MM.1S (cell line): ENCODE data around the gene CR2.
"Not testable (repeated sequence)": the region's sequence is repeated elsewhere in the genome, so short reads cannot be mapped to it uniquely, and the experiment has no call there.

Experiments used
- DNase-seq: peaks from one replicate; pipeline ENCODE4 v3.0.0-alpha.2; 2015
- H2AFZ ChIP-seq: fragments of 300-600 bp; sonication (generic); 2 replicates; pipeline ENCODE4 v1.6.0; 2016; ENCODE audit warnings: antibody characterized with exemption, low read length
- H3F3A ChIP-seq: fragments of 300-600 bp; sonication (generic); 2 replicates; pipeline ENCODE4 v1.6.1; 2016; ENCODE audit warnings: mild to moderate bottlenecking, antibody characterized with exemption, low read length, moderate library complexity, mixed read lengths; ENCODE audit not compliant: insufficient read depth
- H3K27ac ChIP-seq: fragments of 300-600 bp; sonication (generic); 2 replicates; pipeline ENCODE4 v1.5.1; 2016; ENCODE audit warnings: mild to moderate bottlenecking, low read length
- H3K27me3 ChIP-seq: fragments of 300-600 bp; sonication (generic); replicated peaks from 2 replicates; pipeline ENCODE4 v1.6.0; 2016; ENCODE audit warnings: low read length; ENCODE audit not compliant: insufficient read depth
- H3K36me3 ChIP-seq: fragments of 300-600 bp; sonication (generic); replicated peaks from 2 replicates; pipeline ENCODE4 v1.6.1; 2016; ENCODE audit warnings: mild to moderate bottlenecking, low read length, mixed read lengths; ENCODE audit not compliant: insufficient read depth
- H3K4me1 ChIP-seq: fragments of 300-600 bp; sonication (generic); 2 replicates; pipeline ENCODE4 v1.6.1; 2016; ENCODE audit warnings: low read length, mixed read lengths
- H3K4me2 ChIP-seq: fragments of 300-600 bp; sonication (generic); 2 replicates; pipeline ENCODE4 v1.6.0; 2016; ENCODE audit warnings: low read depth, low read length
- H3K4me3 ChIP-seq: fragments of 300-600 bp; sonication (generic); 2 replicates; pipeline ENCODE4 v1.5.1; 2016; ENCODE audit warnings: low read length, mixed read lengths
- H3K79me2 ChIP-seq: fragments of 300-600 bp; sonication (generic); 2 replicates; pipeline ENCODE4 v1.6.1; 2016; ENCODE audit warnings: mixed run types, low read length, mixed read lengths
- H3K9ac ChIP-seq: fragments of 300-600 bp; sonication (generic); 2 replicates; pipeline ENCODE4 v1.6.1; 2016; ENCODE audit warnings: low read length, mixed read lengths
- H3K9me2 ChIP-seq: fragments of 300-600 bp; sonication (generic); replicated peaks from 2 replicates; pipeline ENCODE4 v1.6.1; 2016; ENCODE audit warnings: mild to moderate bottlenecking, low read length, mixed read lengths; ENCODE audit not compliant: insufficient read depth
- H3K9me3 ChIP-seq: fragments of 300-600 bp; sonication (generic); replicated peaks from 2 replicates; pipeline ENCODE4 v1.6.1; 2016; ENCODE audit warnings: mild to moderate bottlenecking, low read length, mixed read lengths; ENCODE audit not compliant: insufficient read depth
- H4K20me1 ChIP-seq: fragments of 300-600 bp; sonication (generic); 2 replicates; pipeline ENCODE4 v1.6.1; 2016; ENCODE audit warnings: mild to moderate bottlenecking, low read length, moderate library complexity, mixed read lengths; ENCODE audit not compliant: insufficient read depth
- EZH2 ChIP-seq: fragments of 300-600 bp; sonication (generic); optimal IDR thresholded peaks from 2 replicates; pipeline ENCODE3; 2017; ENCODE audit warnings: low read depth, mild to moderate bottlenecking, antibody characterized with exemption, low read length, mixed read lengths
- EZH2phosphoT487 ChIP-seq: fragments of 300-600 bp; sonication (generic); IDR thresholded peaks from 2 replicates; pipeline ENCODE4 v1.6.1; 2018; ENCODE audit warnings: antibody characterized with exemption, low read length
- TF ChIP-seq, protein P1 (sequence below): fragments of 300-600 bp; sonication (generic); IDR thresholded peaks from 2 replicates; pipeline ENCODE4 v1.5.1; 2016; ENCODE audit warnings: antibody characterized with exemption, low read length, mixed read lengths

The CR2 gene

DNA sequence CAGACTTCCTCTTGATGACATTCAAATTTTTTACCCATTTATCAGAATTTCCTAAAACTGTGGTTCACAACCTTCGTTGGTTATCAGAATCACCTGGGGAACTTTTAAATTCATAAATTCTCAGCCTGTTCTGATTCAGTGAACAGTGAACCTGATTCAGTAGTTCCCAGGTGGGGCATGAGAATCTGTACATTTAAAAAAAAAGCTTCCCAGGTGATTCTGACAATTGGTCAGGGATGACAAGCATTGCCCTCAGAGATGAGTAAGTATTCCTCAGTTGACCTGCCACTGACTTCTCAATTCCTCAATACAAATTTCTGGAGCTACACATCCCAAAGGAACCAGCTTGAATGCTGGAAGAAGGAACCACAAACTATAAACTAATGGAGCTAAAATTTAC is 23.5 kb upstream of the CR2 start:
- H3K9ac ChIP-seq, result no peak overlapping the region
- no peak for DNase-seq
- TF ChIP-seq EZH2phosphoT487 (no peak), EZH2 (no peak)
- TF ChIP-seq, protein P1, sequence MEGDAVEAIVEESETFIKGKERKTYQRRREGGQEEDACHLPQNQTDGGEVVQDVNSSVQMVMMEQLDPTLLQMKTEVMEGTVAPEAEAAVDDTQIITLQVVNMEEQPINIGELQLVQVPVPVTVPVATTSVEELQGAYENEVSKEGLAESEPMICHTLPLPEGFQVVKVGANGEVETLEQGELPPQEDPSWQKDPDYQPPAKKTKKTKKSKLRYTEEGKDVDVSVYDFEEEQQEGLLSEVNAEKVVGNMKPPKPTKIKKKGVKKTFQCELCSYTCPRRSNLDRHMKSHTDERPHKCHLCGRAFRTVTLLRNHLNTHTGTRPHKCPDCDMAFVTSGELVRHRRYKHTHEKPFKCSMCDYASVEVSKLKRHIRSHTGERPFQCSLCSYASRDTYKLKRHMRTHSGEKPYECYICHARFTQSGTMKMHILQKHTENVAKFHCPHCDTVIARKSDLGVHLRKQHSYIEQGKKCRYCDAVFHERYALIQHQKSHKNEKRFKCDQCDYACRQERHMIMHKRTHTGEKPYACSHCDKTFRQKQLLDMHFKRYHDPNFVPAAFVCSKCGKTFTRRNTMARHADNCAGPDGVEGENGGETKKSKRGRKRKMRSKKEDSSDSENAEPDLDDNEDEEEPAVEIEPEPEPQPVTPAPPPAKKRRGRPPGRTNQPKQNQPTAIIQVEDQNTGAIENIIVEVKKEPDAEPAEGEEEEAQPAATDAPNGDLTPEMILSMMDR, result no peak
- no peaks in the 10 kb centered on the region for H3K9me2 ChIP-seq
- H4K20me1 ChIP-seq, result no peaks in the 10 kb centered on the region
- no peak overlapping the region for H3K4me2 ChIP-seq
- no peak overlapping the region for H3K4me3 ChIP-seq
- no peaks in the 10 kb centered on the region for H3K27me3 ChIP-seq
- no peak overlapping the region for H2AFZ ChIP-seq
- no peak overlapping the region for H3K27ac ChIP-seq
- H3K4me1 ChIP-seq, result no peaks in the 10 kb centered on the region
- H3K79me2 ChIP-seq, result no peaks in the 10 kb centered on the region
- no peaks in the 10 kb centered on the region for H3K36me3 ChIP-seq
- no peaks in the 10 kb centered on the region for H3F3A ChIP-seq
- H3K9me3 ChIP-seq, result no peaks in the 10 kb centered on the region

DNA sequence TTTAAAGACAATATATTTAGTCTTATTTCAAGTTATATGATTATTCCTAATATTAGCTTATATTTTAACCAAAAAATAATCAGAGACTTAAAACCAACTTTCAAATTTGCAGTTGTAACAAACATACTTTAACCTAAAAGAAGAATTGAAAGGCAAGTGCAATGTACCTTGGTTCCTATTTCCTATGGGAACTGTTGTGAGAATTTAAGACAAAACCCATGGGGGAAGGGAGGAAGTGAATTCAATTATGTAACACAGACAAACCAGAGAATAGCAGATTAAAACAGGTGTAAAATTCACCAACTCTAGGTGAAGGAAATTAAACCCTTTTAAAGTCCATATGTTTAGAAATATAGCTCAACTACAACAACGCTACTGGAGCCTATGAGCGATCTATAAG is 22.6 kb upstream of the CR2 start:
- no peaks in the 10 kb centered on the region for H3K4me1 ChIP-seq
- H4K20me1 ChIP-seq, result no peaks in the 10 kb centered on the region
- H3K9me2 ChIP-seq, result no peaks in the 10 kb centered on the region
- H2AFZ ChIP-seq, result no peak overlapping the region
- DNase-seq, result no peak
- H3K9me3 ChIP-seq, result no peaks in the 10 kb centered on the region
- no peaks in the 10 kb centered on the region for H3F3A ChIP-seq
- no peak overlapping the region for H3K4me2 ChIP-seq
- no peak overlapping the region for H3K4me3 ChIP-seq
- no peaks in the 10 kb centered on the region for H3K36me3 ChIP-seq
- no peaks in the 10 kb centered on the region for H3K79me2 ChIP-seq
- H3K27ac ChIP-seq, result no peak overlapping the region
- no peak overlapping the region for H3K9ac ChIP-seq
- H3K27me3 ChIP-seq, result no peaks in the 10 kb centered on the region
- TF ChIP-seq EZH2, result no peak
- TF ChIP-seq, protein P1, result no peak
- TF ChIP-seq EZH2phosphoT487, result no peak

DNA sequence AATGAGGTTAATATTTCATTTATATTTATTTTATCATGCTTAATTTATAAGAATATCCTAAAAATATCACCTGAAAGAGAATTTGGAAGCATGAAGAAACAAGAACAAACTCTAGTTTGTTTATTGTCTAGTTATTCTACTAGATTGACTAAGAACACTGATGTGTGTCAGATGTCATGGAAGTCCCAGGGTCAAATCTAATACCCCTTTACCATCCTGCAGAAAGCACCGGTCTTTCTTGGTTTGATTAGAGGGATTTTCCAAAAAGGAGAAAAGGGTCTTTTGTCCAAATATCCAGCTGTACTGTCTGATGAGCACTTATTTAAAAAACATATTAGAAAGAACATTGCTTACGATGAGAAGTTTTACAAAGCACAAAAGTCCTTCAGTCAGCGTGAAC is 20.7 kb upstream of the CR2 start:
- Histone ChIP-seq H3F3A (no peaks in the 10 kb centered on the region), H3K9me3 (no peaks in the 10 kb centered on the region), H3K9ac (no peak overlapping the region), H4K20me1 (no peaks in the 10 kb centered on the region), H3K4me3 (no peak overlapping the region), H3K36me3 (no peaks in the 10 kb centered on the region), H3K27me3 (no peaks in the 10 kb centered on the region), H3K4me1 (no peaks in the 10 kb centered on the region), H3K4me2 (no peak overlapping the region), H2AFZ (no peak overlapping the region), H3K27ac (no peak overlapping the region), H3K9me2 (no peaks in the 10 kb centered on the region), H3K79me2 (no peaks in the 10 kb centered on the region)
- no peak for DNase-seq
- no peak for TF ChIP-seq EZH2
- TF ChIP-seq, protein P1, result no peak
- TF ChIP-seq EZH2phosphoT487, result no peak

DNA sequence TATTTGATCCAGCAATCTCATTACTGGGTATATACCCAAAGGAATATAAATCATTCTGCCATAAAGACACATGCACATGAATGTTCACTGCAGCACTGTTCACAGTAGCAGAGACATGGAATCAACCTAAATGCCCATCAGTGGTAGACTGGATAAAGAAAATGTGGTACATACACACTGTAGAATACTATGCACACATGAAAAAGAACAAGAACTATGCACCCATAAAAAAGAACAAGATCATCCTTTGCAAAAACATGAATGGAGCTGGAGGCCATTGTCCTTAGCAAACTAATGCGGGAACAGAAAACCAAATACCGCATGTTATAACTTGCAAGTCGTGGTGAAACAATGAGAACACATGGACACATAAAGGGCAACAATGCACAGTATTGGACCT is 17.4 kb upstream of the CR2 start:
- not testable (repeated sequence) for H3K4me1 ChIP-seq, H2AFZ ChIP-seq, H3F3A ChIP-seq, H4K20me1 ChIP-seq, H3K9ac ChIP-seq, H3K4me3 ChIP-seq, H3K79me2 ChIP-seq, H3K27me3 ChIP-seq, H3K27ac ChIP-seq, H3K36me3 ChIP-seq, DNase-seq, H3K9me2 ChIP-seq, H3K9me3 ChIP-seq, H3K4me2 ChIP-seq
